GM18873 (cell line): ENCODE measurements around the gene SCYGR4.
"Not testable (repeated sequence)": the region's sequence is repeated elsewhere in the genome, so short reads cannot be mapped to it uniquely, and the experiment has no call there.

ENCODE experiments used
- ATAC-seq: cut with Tn5 transposase; IDR thresholded peaks from one replicate; pipeline ENCODE4 v1.9.1; 2021; ENCODE audit warnings: mild to moderate bottlenecking, moderate library complexity, moderate number of reproducible peaks; ENCODE audit not compliant: unreplicated experiment, low FRiP score

Gene SCYGR4

DNA sequence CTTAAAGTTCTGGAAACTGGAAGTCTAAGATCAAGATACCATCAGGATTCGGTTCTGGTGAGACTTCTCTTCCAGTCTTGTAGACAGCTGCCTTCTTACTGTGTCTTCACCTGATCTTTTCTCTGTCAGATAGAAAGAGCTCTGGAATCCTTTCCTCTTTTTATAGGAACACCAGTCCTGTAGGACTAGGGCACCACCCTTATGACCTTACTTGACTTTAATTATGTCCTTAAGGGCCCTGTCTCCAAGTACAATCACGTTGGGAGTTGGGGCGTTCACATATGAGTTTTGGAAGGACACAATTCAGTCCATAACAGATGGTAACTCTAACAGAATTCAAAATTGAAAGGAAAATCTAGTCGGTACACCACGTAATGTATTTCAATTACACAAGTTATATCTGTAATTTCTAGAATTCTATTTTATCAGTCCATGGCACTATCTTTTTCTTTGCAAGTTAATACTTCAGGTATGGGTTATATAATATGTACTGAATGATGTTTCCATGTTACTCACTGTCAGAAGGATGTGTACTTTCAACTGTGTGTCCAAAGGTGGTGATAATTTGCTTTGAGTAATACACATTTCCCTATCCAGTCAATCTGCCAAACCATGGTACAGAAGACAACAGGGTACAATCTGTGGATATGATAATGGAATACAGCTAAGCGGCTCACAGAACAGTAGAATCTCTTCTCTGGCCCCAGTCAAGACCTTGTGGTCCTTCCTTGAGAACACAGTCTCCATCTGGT, 48.1 kb downstream of the SCYGR4 start:
- ATAC-seq: no peak

DNA sequence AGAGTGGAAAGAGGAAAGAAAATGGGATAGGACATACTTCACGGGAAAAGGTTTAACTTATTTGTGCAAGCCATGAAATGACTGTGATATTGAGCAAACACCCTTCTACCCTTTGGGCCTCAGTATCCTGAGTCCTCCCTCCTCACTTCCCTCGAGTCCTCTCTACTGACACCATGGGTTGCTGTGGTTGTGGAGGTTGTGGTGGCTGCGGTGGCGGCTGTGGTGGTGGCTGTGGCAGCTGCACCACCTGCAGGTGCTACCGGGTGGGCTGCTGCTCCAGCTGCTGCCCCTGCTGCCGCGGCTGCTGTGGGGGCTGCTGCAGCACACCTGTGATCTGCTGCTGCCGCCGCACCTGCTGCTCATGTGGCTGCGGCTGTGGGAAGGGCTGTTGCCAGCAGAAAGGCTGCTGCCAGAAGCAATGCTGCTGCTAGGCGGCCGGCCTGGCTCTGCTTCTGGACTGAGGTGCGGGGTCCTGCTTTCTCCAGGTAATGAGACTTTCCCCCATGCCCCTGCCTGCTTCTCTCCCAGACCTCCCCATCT, 49.4 kb downstream of the SCYGR4 start, which contains the start of gene SCYGR5:
TSS of gene SCYGR5 (plus strand) at position 174 of the 540 bp plus-strand sequence. CDS start at position 174, 0 bp downstream.
- ATAC-seq: not testable (repeated sequence)
